HG03378 (cell line): ENCODE measurements around the gene SENP1.

Source experiments
- ATAC-seq: cut with Tn5 transposase; IDR thresholded peaks from one replicate; pipeline ENCODE4 v1.9.1; 2021; ENCODE audit warnings: mild to moderate bottlenecking, moderate library complexity; ENCODE audit not compliant: unreplicated experiment

SENP1 gene

DNA sequence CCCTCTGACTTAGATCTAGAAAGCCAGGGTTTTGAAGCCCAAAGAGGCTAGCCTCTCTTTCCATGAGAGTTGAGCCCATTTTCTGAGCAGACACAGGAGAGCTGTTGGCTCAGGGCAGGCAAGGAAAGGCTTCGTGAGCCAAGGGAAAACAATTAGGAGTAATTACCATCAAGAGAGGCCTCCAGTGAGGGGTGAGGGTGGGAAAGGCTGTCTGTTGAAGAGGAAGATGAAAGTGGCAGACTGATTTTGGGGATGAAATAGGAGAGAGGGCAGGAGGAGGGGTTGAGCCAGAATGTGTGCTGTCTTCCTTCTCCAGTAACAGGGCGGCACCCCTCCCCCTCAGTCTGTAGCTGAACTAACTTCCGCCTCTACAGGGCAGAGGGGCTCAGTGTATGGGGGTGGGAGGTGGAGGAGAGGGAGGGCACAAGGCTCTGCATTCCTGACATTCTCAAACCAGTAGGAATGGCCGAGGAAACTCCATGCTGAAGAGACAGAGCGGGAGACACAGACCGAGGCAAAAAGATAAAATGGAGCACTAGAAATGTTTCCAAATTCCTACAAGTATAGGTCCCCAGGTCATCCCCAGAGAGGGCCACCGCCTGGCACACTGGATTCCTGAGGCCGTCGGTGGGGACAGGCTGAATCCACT lies 68.5 kb downstream of the SENP1 start:
- no peak for ATAC-seq

DNA sequence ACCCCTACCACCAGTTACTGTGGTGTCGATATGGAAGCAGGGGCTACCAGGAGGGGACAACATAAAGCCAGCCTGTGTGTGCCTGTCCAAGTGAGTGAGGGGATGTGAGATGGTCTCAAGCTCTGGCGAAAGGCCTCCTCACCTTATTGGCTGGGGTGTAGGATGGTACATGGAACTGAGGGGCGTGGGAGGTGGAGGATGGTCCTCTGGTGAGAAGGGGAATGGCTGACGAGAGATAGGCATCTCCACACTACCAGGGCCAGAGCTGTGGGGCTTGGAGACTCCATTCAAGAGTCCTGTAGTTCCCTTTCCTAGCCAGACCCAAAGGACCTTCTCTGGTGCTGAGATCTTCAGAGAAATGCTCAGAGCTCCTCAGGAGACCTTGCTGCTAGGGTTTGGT lies 69.1 kb downstream of the SENP1 start:
- ATAC-seq: no peak

DNA sequence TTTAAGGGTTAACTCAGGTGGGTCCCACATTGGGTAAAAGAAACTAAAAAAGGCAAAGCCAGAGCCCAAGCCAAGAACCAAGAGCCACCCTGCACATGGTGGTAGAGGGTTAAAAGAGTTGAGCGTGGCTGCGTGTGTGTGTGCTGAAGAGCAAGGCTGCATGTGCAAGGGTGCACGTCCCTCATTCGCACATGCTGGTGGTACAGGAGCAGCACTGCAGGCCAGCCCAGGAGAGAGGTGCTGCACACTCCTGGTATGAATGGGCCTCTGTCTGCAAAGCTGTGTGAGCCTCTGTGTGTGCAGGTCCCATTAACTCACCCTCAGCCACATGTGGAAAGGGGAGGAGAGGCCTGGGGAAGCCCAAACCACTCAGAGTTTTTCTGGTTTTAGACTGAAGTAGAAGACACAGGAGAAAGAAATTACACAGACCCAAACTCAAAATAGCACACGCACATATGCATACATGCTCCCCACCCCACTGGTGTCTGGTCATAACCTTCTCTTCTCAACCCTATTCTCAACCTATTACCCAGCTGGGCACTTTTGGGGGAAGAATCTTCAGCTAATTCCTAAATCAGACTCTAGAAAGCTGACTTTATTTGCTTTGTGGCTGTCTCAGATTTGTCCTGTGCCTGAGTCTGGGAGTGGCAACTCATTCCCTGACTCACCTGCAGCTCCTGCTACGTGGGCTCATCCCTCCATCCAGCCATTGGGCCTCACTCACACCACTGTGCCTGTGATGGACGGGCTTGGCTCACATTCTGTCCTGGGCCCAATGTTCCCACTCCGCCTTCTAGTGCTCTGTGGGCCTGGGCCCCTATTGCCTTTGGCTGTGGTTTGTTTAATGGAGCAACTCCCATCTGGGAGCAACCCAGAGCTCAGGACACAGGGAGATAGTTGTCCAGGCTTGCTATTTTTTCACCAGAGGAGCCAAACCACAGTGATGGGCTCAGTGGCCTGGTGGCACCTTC lies 70.8 kb downstream of the SENP1 start:
- ATAC-seq: no peak

DNA sequence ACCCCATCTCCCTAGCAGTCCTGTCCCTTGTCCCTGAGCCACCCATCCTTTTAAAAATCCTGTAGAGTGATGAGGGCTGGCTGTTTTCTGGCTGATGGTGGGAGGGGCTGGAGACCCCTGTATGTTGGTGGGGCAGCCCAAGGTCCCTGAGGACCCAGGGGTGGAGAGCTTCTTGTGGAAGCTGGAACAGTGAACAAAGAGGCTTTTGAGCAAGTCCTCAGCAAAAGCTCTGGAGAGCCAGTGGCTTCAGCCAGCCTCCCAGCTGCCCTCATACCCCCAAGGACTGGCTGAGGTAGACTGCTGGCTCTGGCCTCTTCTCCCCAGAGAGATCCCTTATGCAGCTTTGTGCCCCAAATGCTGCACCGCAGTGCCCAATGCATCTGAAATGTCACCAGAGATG lies 72.4 kb downstream of the SENP1 start:
- no peak for ATAC-seq

DNA sequence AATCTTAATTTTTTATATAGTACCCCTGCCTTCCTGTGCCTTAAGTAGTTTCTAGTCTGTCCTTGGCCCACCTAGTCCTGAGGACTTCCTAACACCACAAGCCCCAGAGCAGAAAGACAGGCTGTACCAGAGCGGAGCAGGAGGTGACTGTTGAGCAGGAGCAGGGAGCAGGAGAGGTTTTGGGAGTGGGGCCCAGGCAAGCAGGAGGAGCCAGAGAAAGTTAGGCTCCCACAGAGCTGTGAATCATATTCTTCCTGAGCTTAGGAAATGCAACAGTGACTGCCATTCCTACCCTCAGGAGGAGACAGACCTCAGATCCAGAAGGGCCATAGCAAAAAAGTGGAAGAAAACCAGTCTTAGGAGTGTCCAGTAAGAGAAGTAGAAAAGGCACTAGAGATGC lies 73.3 kb downstream of the SENP1 start:
- no peak for ATAC-seq

DNA sequence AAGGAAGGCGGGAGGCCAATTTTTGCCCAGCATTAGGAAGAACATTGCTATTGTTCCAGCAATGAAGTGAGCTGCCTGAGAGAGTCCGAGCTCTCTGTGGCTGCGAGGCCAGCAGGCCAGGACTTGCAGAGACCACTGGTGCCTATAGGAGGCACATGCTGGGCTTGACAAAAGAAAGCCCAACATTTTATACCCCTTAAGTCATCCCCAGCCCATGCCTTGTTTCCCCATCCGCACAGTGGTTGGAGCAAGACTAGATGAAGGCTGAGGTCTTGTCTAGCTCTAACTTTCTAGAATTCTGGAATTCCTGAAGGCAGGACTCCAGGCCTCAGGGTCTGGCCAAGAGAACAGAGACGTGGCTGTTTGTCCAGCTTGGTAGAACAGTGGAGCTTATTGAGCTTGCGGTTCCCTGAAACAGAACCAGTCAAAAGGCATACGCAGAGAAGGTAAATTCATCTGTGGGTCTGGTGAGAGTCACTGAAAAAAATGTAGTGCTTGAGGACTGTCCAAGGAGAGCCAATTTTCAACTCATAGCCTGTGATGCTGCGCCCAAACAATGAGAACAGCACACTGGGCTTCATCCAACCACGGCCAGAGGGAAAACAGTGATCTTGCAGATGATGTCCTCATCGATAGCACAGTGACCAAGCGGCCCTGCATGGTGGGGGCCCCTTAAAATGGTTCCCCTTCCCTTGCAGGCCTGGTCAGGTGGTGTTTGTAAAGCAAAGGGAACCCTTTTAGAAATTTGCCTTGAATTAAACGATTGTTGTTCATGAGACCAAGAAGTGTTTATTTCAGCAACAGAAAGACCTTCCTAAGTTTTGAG lies 74.5 kb downstream of the SENP1 start:
- no peak for ATAC-seq

DNA sequence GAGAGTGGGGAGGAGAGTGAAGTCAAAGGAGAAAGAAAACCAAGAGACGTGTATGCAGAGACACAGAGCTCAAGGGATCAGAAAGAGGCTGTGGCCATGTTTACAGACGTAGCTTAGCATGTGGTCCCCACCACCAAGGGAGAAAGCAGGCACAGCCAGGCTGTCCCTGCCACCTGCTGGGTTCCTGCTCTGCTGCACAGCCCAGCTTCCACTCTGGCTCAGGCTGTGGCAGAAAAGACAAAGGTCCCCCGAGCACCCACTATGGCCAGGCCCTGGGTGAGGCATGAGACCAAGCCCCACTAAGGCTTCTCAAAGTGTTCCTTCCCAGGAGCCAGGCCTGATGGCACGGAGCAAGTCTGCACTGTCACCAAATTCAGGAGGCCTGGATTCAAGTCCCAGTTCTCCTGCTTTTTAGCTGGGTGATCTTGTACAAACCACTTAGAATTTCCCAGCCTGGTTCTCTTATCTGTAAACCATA lies 75.7 kb downstream of the SENP1 start:
- ATAC-seq: no peak

DNA sequence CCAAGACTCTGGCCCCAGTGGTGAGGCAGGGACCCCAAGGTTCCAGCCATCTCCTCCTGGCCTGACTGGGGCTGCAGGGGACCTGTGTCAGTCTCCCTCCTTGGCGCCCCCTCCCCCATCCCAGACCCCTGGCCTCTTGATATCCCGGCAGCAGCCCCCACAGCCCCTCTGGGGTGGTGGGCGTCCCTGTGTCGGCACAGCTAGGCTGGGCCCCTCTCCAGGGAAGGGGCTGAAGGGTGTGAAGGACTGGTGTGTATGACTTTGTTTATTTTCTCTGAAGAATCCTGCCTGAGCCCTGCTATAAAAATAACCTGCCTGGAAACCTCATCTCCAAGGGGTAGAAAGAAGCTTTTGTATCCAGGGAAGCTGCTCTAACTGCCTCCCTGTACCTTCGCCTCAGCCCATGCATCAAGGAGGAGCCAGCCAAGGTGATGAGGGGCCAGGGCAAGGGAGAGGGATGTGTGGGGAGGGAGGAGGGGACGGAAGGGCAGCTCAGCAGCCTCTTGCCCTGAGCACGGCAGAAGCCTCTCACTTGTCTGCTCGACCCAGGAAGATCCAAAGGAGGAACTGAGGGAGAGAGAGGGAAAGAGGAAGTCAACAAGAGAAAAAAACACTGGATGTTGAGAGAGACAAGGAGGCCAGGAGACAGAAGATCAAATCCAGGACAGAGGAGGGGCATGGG lies 76.2 kb downstream of the SENP1 start:
- ATAC-seq: no peak

DNA sequence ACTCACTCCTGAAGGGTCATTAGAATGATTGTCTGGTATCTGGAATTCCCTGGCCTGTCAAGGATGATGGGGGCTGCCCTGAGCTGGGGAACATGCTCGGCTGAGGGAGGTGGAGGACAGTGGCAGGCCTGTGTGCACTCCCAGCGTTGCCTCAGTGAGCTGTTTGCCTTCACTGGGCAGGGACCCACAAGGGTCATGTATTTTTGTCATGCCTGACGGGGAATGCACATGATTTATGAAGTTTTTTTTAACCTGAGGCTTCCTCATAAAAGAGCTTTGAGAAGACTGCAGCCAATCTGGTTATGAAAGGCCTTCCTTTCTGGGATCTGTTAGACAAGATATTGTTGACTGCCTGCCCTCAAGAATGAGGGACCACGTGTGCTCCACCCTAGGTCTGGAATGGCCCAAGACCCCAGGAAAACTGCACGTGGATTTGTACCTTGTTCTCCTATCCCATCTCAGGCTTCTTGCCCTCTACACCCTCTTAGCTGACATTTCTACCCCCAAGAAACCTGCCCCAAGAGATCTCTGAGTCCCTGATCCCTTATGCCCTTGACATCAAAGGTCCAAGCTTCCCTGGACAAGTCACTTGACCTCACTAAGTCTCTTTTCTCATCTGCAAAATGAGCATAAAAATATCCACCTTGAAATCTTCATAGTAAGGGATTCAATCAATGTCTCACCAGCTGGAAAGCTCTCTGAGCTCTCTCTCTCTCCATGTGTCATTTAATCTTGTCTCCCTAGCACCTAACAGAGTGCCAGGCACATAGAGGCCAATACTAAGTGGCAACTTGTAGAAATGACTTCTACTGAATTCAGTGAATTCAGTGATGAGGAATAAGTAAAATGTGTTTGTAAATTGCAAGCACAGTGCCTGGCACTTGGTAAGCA lies 77.1 kb downstream of the SENP1 start:
- ATAC-seq: no peak

DNA sequence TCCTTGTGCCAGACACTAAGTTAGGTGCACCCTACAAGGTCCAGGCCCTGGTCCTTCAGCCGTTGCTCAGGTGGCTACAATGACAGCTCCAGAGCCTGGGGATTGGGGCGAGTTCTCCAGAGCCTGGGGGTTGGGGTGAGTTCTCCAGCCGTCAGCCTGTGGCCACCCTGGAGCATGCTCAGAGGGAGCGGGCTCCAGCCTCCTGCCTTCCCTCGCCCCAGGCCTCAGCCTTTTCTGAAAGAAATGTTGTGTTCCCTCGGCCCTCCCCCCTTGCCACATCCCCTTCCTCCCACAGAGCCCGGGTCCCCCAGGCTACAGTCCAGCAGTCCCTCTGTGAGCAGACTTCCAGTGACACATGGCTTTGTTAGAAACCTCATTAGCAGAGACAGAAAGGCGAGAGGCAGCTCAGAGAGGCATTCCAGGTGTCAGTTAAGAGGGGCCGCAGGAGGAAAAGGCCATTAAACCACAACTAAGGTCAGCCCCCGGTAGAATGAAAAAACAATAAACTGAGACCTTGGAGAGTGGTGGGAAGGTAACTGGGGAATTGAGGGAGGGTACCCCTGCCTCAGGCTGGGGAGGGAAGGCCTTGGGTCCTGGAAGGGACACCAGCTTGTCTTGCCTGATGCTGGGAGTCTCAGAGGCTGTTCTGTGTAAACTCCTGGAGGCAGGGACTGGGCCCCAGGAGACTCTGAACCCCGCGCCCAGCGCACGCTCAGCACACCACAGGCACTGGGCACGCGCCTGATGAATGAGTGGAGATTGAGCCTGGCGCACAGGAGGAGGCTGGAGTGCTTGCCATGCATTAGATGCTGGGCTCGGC lies 78.5 kb downstream of the SENP1 start:
- ATAC-seq: no peak

DNA sequence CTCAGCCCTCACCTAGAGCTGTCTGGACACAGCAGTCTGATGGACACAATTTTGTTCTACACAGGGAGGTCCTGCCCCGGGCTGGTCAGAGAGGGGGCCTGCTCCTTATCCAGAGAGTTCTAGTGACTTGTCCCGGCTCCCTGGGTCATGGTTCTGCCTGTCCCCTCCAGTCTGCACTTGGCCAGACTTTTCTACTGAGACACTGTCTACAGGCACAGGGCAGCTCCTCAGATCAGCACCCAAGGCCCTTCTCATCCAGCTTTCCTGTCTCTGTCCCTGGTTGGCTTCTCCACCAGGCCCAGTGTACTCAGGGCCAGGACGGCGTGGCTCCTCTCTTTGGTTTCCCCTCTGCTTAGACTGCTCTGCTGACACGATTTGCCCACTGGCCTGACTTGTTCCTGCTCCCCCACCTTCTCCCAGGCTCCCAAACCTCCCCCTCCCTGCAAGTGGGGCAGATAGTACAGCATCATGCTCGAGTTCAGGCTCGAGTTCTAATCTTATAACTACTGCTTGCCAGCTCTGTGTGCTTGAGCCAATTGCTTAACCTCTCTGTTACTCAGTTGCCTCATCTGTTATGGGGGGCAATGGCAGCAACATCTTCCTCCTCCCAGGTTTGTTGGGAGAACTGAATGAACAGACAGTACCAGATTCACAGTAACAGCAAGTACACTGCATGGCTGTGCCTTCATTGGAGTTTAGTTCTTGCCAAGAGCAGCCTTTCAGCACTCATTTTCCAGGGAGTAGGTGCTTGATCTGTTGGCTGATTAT lies 79.6 kb downstream of the SENP1 start:
- no peak for ATAC-seq

DNA sequence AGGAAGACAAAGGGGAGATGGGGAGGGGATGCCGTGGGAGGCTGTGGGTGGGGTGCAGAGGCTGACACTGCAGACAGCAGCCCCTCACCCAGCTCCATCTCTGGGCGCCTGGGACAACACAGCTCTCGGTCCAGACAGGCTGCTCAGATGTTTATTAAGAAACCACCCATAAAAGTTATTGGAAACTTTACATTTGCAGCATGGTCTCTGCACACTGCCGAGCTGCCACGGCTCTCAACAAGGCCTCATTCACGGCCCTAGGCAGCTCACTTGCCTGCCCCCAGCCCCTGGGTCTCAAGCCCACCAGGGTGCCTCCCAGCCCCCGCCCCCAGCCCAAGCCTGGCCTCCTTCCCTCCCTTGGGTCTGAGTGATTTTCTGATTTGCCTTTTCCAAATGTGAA lies 80.6 kb downstream of the SENP1 start:
- ATAC-seq: no peak

DNA sequence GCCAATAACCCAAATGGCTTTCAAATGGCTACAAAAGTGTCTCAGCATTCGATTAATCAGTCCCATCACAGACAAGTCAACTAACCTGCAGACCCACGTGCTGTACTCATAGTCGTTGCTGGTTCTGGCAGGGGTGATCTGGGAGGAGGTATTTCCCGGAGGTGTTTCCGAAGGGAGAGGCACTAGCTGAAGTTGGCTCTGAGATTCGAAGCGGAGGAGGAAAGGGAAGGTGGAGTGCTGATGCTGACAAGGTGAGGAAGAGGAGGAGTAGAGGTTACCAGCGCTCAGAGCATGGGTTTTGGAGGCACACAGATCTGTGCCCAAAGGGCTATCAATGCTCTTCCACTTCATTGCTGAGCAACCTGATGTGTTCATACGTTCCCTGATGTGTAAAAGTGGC lies 81.1 kb downstream of the SENP1 start:
- no peak for ATAC-seq

DNA sequence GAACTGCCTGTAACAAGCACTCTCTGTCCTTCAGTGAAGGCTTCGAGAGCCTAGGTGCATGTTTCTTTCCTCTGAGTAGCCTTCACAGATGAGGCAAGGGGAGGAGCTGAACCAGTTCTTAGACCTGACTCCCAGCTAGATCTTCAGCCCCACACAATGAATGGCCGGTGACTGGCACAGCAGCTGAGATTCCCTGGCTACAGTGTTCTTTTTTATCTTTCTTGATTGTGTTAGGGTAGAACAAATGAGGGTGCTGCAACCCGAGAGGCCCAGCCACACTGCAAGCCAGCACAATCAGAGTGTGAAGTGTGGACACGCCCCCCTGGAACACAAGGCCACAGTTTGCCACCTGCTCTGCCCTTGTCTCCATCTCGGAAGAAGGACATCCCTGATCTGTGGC lies 82.5 kb downstream of the SENP1 start:
- ATAC-seq: no peak

DNA sequence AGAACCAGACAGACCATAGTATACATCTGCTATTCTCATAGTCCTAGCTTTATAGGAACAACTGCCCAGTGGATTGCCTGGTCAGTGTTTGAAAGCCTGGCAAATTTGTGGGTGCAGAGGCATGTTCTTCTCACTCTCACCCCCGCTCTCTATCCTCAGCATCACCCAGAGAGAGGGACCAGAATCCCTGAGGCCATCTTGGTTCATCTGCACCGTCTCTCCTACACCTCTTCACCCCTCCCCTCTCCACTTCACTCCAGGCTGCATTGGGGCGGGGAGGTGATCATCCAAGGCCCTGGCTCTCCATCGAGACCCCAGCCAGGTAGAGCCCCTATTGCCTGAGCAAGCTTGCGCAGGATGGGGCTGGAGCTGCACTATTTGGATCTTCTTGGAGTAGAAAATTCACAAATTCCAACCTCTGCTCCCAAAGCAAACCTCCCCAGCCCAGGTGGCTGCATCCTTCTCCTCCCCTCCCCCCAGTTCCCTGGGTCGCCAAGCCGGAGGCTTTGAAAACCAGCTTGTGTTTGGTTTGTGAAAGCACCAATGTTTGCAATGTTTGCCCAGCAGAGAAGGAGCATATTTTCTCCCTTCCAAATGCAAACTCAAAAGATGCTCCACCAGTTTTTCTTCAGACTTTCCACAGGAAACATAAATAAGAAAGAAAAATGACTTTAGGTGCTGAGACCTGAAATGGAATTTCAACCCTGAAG lies 83.0 kb downstream of the SENP1 start:
- no peak for ATAC-seq

DNA sequence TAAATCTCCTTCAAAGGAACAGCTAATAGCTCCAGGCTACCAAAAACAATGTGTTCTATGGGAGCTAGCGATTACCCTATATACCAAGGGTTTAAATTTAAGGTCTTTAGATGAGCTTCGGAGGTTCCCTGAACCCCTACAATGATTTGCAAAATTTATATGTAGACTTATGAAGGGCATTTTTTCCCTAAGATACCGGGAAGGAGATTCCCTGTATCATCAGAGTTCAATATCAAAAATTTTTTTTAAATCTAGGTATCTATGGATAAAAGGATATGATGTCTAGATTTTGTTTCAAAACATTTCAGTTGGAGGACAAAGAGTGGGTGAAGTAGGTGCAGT lies 83.7 kb downstream of the SENP1 start:
- ATAC-seq: no peak

DNA sequence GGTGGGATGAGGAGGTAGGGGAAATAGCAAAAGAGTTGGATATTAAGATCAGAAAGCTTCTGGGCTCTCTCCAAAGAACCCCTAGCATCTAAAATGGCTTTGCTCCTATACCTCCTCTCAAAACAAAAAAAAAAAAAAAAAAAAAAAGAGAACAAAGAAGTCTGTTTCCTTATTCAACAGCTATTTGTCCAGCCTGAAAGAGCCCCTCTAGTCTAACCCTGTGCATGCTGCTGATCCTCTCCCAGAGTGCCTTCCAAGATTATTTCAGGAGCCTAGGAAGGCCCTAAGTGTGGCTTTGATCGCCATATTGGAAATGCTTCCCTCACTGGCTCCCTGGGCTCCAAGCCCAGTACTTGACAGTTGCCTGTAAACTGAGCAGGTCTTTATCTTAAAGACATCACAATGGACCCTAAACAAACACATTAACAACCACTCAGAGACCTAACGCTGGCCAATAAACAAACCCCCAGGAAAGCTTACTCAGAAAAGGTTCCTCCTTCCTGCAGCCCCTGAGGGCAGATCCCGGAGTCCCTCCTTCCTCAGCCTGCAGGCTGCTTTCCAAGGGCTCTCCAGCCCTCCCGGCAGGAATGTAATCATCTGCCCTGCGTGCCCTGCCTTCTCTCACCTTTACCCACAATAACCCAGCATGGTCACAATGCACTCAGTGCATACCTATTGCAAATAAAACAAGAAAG lies 84.2 kb downstream of the SENP1 start:
- no peak for ATAC-seq
